HEK293 (cell line): Measurements from ENCODE around the gene KLC1.

Source experiments
- CTCF ChIA-PET: fragments of 350-600 bp; formaldehyde crosslinking; extraction: SDS; loops from one replicate; lab custom pipeline; 2021; ENCODE audit warnings: antibody characterized with exemption; lab: Yijun Ruan, JAX
- POLR2A ChIA-PET: fragments of 300-600 bp; formaldehyde crosslinking; extraction: SDS; loops from one replicate; lab custom pipeline; 2020; ENCODE audit warnings: antibody characterized with exemption, inconsistent platforms; lab: Yijun Ruan, JAX
- H3K27ac ChIP-seq: fragments of 200-500 bp; sonication (Bioruptor generic); 2 replicates; pipeline ENCODE4 v1.5.1; 2014; ENCODE audit warnings: low read depth, low read length, control low read depth, inconsistent platforms; ENCODE audit errors: extremely low read depth
- H3K36me3 ChIP-seq, 2 experiments: fragments of 200-500 bp in 1 of 2; sonication (Bioruptor generic) in 1 of 2; 1 replicate in 1 of 2; 2 replicates in 1 of 2; pipeline ENCODE4 v1.5.1; 2014 to 2017; ENCODE audit warnings: inconsistent platforms in 2 of 2, low read length in 2 of 2; ENCODE audit not compliant: control insufficient read depth in 2 of 2, insufficient read depth in 1 of 2
- H3K4me1 ChIP-seq: fragments of 200-500 bp; sonication (Bioruptor generic); 2 replicates; pipeline ENCODE4 v1.5.1; 2014; ENCODE audit warnings: mild to moderate bottlenecking, low read length, inconsistent platforms; ENCODE audit not compliant: control insufficient read depth, insufficient read depth
- H3K4me3 ChIP-seq: 2 replicates; pipeline ENCODE4 v1.5.1; 2011; ENCODE audit warnings: low read depth, mild to moderate bottlenecking, control low read depth, low read length, moderate library complexity
- H3K9me3 ChIP-seq: fragments of 200-500 bp; sonication (Bioruptor generic); 2 replicates; pipeline ENCODE4 v1.5.1; 2014; ENCODE audit warnings: low read depth, low read length, inconsistent platforms; ENCODE audit not compliant: control insufficient read depth, insufficient read depth
- ATF2 ChIP-seq: fragments of 450-650 bp; formaldehyde crosslinking; IDR thresholded peaks from 2 replicates; pipeline ENCODE4 v1.5.1; 2016; ENCODE audit warnings: missing biosample characterization, missing genetic modification characterization, low read depth
- ELK4 ChIP-seq: IDR thresholded peaks from 2 replicates; pipeline ENCODE4 v1.6.1; 2011; ENCODE audit warnings: mild to moderate bottlenecking, low read depth, low read length, borderline replicate concordance
- HOXD13 ChIP-seq: sonication (generic); formaldehyde crosslinking; IDR thresholded peaks from 2 replicates; pipeline ENCODE4 v1.8.0; 2022; ENCODE audit warnings: missing genetic modification reagents, borderline replicate concordance
- PRDM4 ChIP-seq: fragments of 450-650 bp; formaldehyde crosslinking; IDR thresholded peaks from 2 replicates; pipeline ENCODE4 v1.5.1; 2017; ENCODE audit warnings: missing biosample characterization, missing genetic modification characterization
- SALL2 ChIP-seq: fragments of 450-650 bp; formaldehyde crosslinking; IDR thresholded peaks from 2 replicates; pipeline ENCODE4 v1.5.0; 2017; ENCODE audit warnings: missing biosample characterization, mild to moderate bottlenecking, missing genetic modification characterization, borderline replicate concordance
- ZBTB10 ChIP-seq: fragments of 450-650 bp; formaldehyde crosslinking; IDR thresholded peaks from 2 replicates; pipeline ENCODE4 v1.5.1; 2016; ENCODE audit warnings: missing biosample characterization, missing genetic modification characterization
- ZBTB6 ChIP-seq: fragments of 450-650 bp; formaldehyde crosslinking; IDR thresholded peaks from 2 replicates; pipeline ENCODE4 v1.5.1; 2017; ENCODE audit warnings: missing biosample characterization, missing genetic modification characterization
- ZNF10 ChIP-seq: fragments of 450-650 bp; formaldehyde crosslinking; IDR thresholded peaks from 2 replicates; pipeline ENCODE4 v1.5.1; 2017; ENCODE audit warnings: missing biosample characterization, missing genetic modification characterization
- ZNF155 ChIP-seq: fragments of 450-650 bp; formaldehyde crosslinking; IDR thresholded peaks from 2 replicates; pipeline ENCODE4 v1.5.1; 2016; ENCODE audit warnings: missing biosample characterization, missing genetic modification characterization
- ZNF175 ChIP-seq: fragments of 450-650 bp; formaldehyde crosslinking; IDR thresholded peaks from 2 replicates; pipeline ENCODE4 v1.5.1; 2016; ENCODE audit warnings: missing biosample characterization, missing genetic modification characterization
- ZNF223 ChIP-seq: fragments of 450-650 bp; formaldehyde crosslinking; IDR thresholded peaks from 2 replicates; pipeline ENCODE4 v1.5.1; 2016; ENCODE audit warnings: missing biosample characterization, missing genetic modification characterization
- ZNF354C ChIP-seq: fragments of 450-650 bp; formaldehyde crosslinking; IDR thresholded peaks from 2 replicates; pipeline ENCODE4 v1.5.1; 2016; ENCODE audit warnings: missing biosample characterization, missing genetic modification characterization, low read depth, borderline replicate concordance
- ZNF670 ChIP-seq: fragments of 450-650 bp; formaldehyde crosslinking; IDR thresholded peaks from 2 replicates; pipeline ENCODE4 v1.5.1; 2016; ENCODE audit warnings: missing biosample characterization, missing genetic modification characterization, low read depth
- ZNF701 ChIP-seq: fragments of 450-650 bp; formaldehyde crosslinking; IDR thresholded peaks from 2 replicates; pipeline ENCODE4 v1.5.1; 2016; ENCODE audit warnings: missing biosample characterization, missing genetic modification characterization
- ZNF830 ChIP-seq: fragments of 450-650 bp; IDR thresholded peaks from 2 replicates; pipeline ENCODE4 v1.5.0; 2018; ENCODE audit warnings: missing biosample characterization, missing genetic modification characterization, low read depth, mild to moderate bottlenecking, moderate library complexity
- ZNF843 ChIP-seq: fragments of 450-650 bp; formaldehyde crosslinking; IDR thresholded peaks from 2 replicates; pipeline ENCODE4 v1.5.1; 2016; ENCODE audit warnings: missing biosample characterization, missing genetic modification characterization
- ZSCAN23 ChIP-seq: fragments of 450-650 bp; formaldehyde crosslinking; IDR thresholded peaks from 2 replicates; pipeline ENCODE4 v1.5.1; 2016; ENCODE audit warnings: missing biosample characterization, missing genetic modification characterization
- ZSCAN4 ChIP-seq: fragments of 450-650 bp; formaldehyde crosslinking; IDR thresholded peaks from 2 replicates; pipeline ENCODE4 v1.5.1; 2017; ENCODE audit warnings: missing biosample characterization, missing genetic modification characterization

The KLC1 gene

GRCh38 chr14:103739793-103740501, 110.9 kb downstream of the KLC1 start:
- TF ChIP-seq ZNF670 (tag by site-specific recombination) = no peak
- Histone ChIP-seq H3K9me3 (no peaks in the 10 kb centered on the region), H3K4me1 (no peaks in the 10 kb centered on the region), H3K36me3 (peaks cover 0 to 89% of the 10 kb centered on the region in 2 experiments; a peak in 2 of 3 replicates), H3K4me3 (no peak overlapping the region), H3K27ac (no peak overlapping the region)
- POLR2A ChIA-PET = no interaction called here
- CTCF ChIA-PET = no interaction called here

- no peak overlapping the region for H3K27ac ChIP-seq
- CTCF ChIA-PET = no interaction called here
- POLR2A ChIA-PET = no interaction called here
Measured at GRCh38 chr14:103740991-103741689, 112.1 kb downstream of the KLC1 start.

GRCh38 chr14:103741876-103742275, 112.9 kb downstream of the KLC1 start:
- TF ChIP-seq ZBTB6 (tag by site-specific recombination) (no peak), ELK4 (no peak), ZNF354C (tag by site-specific recombination) (no peak), ZNF701 (tag by site-specific recombination) (no peak), ZNF175 (tag by site-specific recombination) (no peak), ZBTB10 (tag by site-specific recombination) (no peak), ATF2 (tag by site-specific recombination) (no peak), ZNF155 (tag by site-specific recombination) (no peak), PRDM4 (no peak), ZNF223 (tag by site-specific recombination) (no peak), ZNF830 (tag by site-specific recombination) (no peak)
- no peak overlapping the region for H3K27ac ChIP-seq
- H3K4me3 ChIP-seq = no peak overlapping the region
- POLR2A ChIA-PET = no interaction called here
- no peaks in the 10 kb centered on the region for H3K4me1 ChIP-seq
- H3K36me3 ChIP-seq = peaks cover 0 to 85% of the 10 kb centered on the region in 2 experiments; a peak in 2 of 3 replicates
- no peaks in the 10 kb centered on the region for H3K9me3 ChIP-seq
- CTCF ChIA-PET = interaction anchor here (0.6 kb wide), 2 partner anchors 19 to 68 kb away, joined by 3 read pairs; no protein-coding TSS in a partner anchor

More at GRCh38 chr14:103740991-103741689, 112.1 kb downstream of the KLC1 start:
- TF ChIP-seq ZNF843 (tag by site-specific recombination) (no peak), ZNF670 (tag by site-specific recombination) (no peak), ZSCAN23 (no peak), ZNF10 (tag by site-specific recombination) (no peak), HOXD13 (CRISPR knock-in tag) (no peak), SALL2 (tag by site-specific recombination) (no peak), ZSCAN4 (tag by site-specific recombination) (no peak)
- no peaks in the 10 kb centered on the region for H3K9me3 ChIP-seq
- H3K4me3 ChIP-seq = no peak overlapping the region
- H3K4me1 ChIP-seq = no peaks in the 10 kb centered on the region
- H3K36me3 ChIP-seq = peaks cover 0 to 85% of the 10 kb centered on the region in 2 experiments; a peak in 2 of 3 replicates
